Right hindlimb (tissue), 1 donor: ENCODE measurements around the gene KRT1.

Experiments used
- DNase-seq: peaks from one replicate; pipeline ENCODE4 v3.0.0-alpha.2; 2018

The KRT1 gene

GRCh38 chr12:52698651-52699340 is 18.6 kb upstream of the KRT1 start:
- no peak for DNase-seq

GRCh38 chr12:52697058-52697582 is 16.9 kb upstream of the KRT1 start:
- DNase-seq = no peak

- no peak for DNase-seq
Measured at GRCh38 chr12:52696588-52696987, 16.4 kb upstream of the KRT1 start.

GRCh38 chr12:52695039-52695438 is 14.8 kb upstream of the KRT1 start:
- no peak for DNase-seq

DNA sequence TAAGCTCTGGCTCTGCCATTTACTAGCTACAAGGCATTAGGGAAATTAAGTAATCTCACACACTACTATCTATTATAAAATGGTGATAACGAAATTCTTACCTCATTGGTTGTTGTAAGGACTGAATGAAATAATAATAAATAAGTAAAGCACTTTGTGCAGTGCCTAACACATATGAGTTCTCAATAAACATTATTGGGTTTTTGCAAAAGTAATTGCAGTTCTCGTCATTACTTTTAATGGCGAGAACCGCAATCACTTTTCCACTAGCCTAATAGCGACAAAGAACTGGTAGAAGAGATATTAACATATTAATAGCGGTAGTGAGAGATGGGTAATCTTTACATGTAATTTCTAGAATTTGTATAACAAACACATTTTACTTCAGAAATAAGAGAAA is 13.9 kb upstream of the KRT1 start:
- DNase-seq = no peak

- DNase-seq = no peak
Measured at GRCh38 chr12:52693261-52693660, 13.1 kb upstream of the KRT1 start.

- no peak for DNase-seq
Measured at GRCh38 chr12:52692254-52692653, 12.0 kb upstream of the KRT1 start.

GRCh38 chr12:52691841-52692150 is 11.6 kb upstream of the KRT1 start:
- no peak for DNase-seq

DNA sequence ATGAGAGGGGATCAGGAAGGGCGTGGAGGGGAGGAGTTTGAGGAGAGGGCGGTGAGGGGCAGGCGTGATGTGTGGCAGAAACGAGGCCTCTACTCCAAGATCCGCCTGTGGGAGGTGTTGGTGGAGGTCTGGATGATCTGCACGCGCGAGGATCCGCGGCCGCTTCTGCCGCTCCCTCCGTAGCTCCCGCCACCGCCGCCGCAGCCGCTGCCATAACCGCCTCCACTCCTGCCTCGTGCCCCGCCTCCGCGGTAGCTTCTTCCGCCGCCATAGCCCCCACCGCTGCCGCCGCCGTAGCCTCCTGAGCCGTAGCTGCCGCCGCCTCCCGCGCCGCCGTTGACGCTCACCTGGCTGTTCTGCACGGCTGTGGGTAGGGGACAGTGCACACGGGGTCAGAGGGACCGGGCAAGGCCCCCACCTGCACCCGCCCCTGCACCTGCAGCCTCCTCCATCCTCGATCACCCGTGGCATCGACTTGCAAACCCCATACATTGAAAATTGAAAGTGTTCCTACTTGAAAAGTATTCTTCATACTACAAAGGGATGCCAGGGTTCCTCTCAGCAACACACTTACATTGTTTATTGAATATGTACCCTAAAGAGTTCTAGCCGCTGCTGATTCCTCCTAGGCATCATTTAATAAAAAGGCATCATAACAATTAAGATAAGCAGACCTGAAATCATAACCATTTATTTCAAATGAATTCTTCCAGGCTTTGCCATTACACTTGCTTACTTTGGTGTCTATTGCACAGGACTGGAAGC is 11.1 kb upstream of the KRT1 start:
- DNase-seq = no peak

DNA sequence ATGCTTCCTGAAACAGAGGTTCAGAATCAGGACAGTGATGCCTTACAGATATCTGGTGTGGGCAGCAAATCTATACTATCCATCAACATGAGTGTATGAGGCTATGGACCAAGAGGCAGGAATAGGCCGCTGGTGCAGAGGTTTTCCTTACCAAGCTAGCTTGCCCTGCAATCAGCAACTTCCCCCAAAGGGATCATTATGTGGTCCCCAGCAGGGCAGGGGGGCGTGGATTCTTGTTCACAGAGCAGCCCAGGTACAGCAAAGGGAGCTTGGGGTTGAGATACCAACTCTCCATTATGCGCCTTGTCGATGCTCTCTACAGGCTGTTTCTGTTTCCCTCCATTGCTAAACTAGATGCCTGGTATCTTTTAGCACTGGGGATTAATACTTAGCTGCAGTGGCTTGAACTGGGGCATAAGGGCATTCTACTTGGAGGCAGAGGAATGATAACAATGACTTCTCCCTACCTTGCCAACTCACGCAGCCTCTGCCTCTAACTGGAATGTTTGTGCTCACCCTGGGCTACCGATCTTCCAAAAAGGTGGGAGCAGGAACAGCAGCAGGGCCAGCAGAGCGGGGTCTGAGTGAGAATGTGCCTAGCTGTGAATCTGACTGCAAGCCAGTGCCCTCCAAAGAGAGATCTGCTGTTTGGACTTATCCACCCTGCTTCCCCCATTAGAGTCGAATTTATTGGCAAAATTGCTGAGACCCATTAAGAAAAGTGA is 10.3 kb upstream of the KRT1 start:
- no peak for DNase-seq

DNA sequence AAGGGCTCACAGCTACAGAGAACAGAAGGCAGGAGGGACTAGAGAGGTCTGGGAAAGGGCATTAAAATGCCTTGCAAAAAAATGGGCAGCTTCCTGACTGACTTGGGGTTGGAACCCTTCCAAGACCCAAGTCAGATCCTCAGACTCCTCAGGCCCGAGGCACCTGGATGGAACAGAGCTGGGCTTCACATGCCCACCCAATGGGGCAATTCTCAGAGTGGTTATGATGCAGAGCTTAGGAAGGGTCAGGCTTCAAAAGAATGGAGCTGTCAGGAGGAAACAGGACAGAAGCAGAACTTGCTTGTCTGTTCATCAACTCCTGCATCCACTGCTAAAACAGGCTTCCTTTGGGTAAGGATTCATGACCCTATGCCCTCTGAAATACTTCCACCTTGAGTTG is 9.7 kb upstream of the KRT1 start:
- DNase-seq = no peak

DNA sequence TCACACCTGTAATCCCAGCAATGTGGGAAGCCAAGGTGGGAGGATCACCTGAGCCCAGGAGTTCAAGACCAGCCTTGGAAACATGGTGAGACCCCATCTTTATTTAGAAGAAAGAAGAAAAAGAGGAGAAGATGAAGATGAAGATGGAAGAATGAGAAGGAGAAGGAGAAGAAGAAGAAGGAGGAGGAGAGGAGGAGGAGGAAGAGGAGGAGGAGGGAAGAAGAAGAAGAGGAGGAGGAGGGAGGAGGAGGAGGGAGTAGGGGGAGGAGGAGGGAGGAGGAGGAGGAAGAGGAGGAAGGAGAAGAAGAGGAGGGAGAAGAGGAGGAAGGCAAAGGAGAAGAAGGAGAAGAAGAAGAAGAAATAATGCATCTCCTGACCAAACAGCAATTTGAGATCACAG is 9.0 kb upstream of the KRT1 start:
- DNase-seq = no peak

DNA sequence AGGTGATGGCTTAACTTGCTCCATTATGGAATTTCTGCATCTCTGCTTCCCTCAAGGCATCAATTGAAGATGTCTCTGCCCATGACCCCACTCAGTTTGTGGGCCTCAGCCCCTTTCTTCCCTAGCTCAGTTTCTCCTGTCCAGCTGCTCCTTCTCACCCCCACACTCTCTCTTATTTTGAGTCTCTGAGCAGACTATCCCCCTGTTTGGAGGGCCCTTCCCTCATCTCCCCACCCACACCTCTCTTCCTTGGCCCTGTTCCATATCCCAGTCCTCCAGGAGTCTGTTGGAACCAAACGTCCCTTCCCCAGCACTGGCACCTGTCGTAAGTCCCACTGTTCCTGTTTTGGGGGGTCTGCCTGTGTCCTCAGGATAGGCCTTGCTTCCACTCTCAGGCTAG is 8.3 kb upstream of the KRT1 start:
- DNase-seq = no peak

DNA sequence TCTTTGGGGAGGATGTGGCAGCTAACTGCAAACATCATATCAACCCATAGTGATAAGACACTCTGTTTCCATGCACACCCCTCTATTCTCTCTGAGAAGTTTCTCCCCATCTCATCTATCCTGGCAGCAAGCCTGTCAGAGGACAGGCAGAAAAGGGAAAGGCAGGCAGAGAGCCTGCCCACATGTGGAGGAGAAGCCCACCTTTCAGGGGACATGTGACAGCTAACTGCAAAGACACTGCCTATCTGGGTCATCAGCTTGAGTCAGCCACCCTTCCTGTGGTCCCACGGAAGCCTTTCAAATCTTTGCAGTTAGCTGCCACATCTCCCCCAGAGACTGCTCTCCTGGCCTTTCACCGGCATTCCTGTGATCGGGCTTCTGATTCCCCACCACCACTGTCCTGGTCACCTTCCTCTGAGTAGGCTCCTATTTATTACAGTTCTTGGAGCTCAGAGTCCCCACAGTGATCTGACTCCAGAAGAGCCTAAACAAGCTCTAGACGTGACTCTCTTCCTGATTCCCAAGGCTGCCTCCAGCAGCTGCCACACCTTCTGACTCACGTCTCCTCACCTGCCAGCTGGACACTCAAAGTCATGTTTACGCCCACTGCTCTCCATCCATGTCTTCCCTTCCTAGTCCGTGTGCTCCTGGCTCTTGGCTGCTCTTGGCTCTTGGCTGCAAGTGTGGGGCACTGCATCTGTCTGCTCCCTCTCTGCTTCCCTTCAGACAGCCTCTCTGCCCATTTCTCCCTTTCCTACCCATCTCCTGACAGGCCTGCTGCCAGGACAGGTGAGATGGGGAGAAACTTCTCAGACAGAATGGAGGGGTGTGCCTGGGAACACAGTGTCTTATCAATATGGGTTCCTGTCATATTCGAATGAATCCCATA is 7.5 kb upstream of the KRT1 start:
- no peak for DNase-seq

- DNase-seq = no peak
Measured at GRCh38 chr12:52686756-52687487, 6.7 kb upstream of the KRT1 start.

GRCh38 chr12:52686063-52686462 is 5.9 kb upstream of the KRT1 start:
- DNase-seq = no peak

DNA sequence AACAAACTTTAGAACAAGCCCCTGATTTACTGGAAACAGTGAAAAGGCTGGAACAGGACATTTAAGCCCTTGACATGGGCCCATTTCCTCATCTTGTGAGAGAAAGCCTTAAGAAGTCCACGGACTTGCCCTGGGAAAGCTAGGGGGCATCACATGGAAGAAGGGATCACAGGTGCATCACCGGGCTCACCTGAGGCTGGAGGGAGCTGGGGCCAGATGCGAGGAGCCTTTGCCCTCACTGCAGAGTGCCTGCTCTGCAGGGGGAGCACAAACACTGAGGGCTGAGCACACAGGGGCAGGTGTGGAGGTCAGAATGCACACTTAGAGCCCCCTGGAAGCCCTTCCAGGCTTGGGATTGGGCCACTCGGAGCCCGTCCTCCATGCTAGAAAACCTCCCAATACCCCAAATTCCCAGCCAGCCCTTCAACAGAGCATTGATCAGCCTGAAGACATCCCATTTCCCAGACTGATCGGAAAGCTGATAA is 5.2 kb upstream of the KRT1 start:
- no peak for DNase-seq

GRCh38 chr12:52684431-52684830 is 4.2 kb upstream of the KRT1 start:
- DNase-seq = no peak

DNA sequence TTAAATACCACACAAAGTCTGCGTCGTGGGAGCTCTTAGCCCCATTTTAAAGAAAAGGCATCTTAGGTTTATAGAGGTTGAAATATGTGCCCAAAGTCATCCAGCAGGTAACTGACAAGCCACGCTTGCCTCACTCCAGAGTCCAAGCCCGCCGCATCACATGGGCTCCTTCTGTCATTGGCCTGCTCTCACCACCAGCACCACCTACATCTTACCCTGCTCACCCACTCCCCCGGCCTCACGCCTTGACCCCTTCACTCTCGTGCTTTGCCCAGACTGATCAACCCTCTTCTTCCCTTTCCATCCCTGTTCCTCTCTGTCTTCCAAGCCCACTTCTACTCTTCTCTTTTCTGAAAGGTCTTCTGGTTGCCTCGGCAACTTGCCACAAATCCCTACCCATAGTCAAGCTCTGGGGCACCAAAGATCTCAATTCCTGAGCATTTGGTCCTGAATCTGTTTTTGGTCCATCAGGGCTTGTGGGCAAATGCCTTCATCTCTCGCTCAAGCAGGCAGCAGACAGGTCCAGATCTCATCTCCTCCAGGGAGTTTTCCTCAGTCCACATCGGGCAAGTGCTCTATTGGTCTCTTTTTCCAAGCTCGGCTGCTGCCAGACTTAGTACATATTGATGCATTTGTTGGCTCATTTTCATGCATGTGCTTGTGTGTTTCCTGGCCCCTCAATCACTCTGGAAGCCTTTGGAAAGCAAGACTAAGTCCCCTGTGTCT is 3.5 kb upstream of the KRT1 start:
- no peak for DNase-seq

DNA sequence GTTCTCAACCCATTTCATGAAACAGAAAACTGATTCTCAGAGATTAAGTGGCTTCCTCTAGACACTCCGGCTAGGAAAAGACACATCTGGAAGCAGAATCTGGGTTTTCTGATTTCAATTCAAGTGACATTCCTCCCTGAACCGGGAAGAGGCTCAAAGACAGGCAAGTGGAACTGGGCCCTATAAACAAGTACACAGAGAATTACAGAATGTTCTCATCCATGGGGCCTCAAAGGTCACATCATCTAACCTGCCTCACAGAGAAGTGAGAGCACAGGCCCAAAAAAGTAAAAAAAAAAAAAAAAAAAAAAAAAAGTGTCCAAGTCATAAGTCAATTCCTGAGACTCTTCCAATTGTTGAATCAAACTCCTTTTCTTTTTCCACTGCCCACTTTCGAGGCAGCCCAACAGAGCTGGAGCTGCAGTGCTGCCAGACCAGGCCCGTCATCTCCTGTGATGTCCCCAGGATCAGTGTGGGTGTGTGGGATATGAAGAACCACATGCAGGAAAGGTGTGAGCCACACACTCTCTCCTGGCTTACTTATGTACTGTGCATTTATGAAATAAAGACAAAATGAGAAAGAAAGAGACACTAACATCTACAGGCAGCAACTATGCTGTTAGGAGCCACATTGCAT is 2.8 kb upstream of the KRT1 start:
- DNase-seq = no peak

GRCh38 chr12:52682381-52682660 is 2.1 kb upstream of the KRT1 start:
- DNase-seq = no peak
